Measurements from ENCODE around the gene USP33. TPM values are rescaled to one million over a fixed set of nuclear protein-coding genes. Genes with fewer than 3 reads are reported as not detected.

Gene USP33
- total RNA-seq, 2 experiments from 2014 or later: 47.8 to 67.0 TPM

DNA sequence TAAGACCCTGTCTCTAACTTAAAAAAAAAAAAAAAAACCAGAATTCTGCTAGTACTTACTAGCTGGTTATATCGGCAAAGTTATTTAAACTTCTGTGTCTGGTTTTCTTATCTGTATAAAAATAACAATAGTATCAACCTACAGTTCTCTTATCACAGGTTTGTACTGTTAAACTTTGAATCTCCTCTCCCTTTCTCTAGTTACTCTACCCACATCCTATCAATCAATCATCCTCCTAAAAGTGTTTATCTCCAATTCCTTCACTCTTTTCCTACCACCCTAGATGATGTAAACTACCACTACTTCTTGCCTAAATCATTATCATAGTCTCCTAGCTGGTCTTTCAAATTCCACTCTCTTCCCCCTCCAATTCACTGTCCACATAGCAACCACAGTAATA is 27.6 kb downstream of the USP33 start:
- Histone ChIP-seq H3K27ac (ENCODE audit: low read depth, low read length, poor library complexity, severe bottlenecking) (no peak overlapping the region), H4K20me1 (ENCODE audit: insufficient read depth, low read length) (no peaks in the 10 kb centered on the region), H3K4me1 (ENCODE audit: insufficient read depth, low read length, poor library complexity, severe bottlenecking) (no peaks in the 10 kb centered on the region), H3K9me2 (ENCODE audit: insufficient read depth, low read length) (no peaks in the 10 kb centered on the region), H3K36me3 (ENCODE audit: insufficient read depth, low read length) (peaks cover 66% of the 10 kb centered on the region), H2AFZ (ENCODE audit: low read length) (no peak overlapping the region), H3K9me3 (ENCODE audit: low read length) (no peaks in the 10 kb centered on the region), H3K4me2 (ENCODE audit: low read length) (no peak overlapping the region), H3K79me2 (ENCODE audit: insufficient read depth, low read depth, low read length) (no peaks in the 10 kb centered on the region), H3K4me3 (ENCODE audit: low read depth, low read length, poor library complexity, severe bottlenecking) (no peak overlapping the region)
- POLR2A ChIA-PET: interaction anchor here (0.6 to 2.6 kb wide), 4 partner anchors 8 to 143 kb away, joined by 3 to 9 read pairs (median 4); no protein-coding TSS in a partner anchor
- intact Hi-C loops (cut with micrococcal nuclease; ENCODE audit: unreplicated experiment): loop anchor here (10.0 kb wide), 1 partner anchor 63 kb away; no protein-coding TSS in a partner anchor
- BruUV-seq (replicated peaks): no TSS peak
- no peak for DNase-seq (ENCODE audit: low spot score)
- TF ChIP-seq, protein P1, sequence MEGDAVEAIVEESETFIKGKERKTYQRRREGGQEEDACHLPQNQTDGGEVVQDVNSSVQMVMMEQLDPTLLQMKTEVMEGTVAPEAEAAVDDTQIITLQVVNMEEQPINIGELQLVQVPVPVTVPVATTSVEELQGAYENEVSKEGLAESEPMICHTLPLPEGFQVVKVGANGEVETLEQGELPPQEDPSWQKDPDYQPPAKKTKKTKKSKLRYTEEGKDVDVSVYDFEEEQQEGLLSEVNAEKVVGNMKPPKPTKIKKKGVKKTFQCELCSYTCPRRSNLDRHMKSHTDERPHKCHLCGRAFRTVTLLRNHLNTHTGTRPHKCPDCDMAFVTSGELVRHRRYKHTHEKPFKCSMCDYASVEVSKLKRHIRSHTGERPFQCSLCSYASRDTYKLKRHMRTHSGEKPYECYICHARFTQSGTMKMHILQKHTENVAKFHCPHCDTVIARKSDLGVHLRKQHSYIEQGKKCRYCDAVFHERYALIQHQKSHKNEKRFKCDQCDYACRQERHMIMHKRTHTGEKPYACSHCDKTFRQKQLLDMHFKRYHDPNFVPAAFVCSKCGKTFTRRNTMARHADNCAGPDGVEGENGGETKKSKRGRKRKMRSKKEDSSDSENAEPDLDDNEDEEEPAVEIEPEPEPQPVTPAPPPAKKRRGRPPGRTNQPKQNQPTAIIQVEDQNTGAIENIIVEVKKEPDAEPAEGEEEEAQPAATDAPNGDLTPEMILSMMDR (conservative IDR thresholded peaks at IDR 0.05; ENCODE audit: low read length): no peak
- no peak for TF ChIP-seq EZH2phosphoT487 (IDR thresholded peaks at IDR 0.05; ENCODE audit: borderline replicate concordance, low read depth, low read length)
- CTCF ChIA-PET (ENCODE audit: unreplicated experiment): no interaction called here

DNA sequence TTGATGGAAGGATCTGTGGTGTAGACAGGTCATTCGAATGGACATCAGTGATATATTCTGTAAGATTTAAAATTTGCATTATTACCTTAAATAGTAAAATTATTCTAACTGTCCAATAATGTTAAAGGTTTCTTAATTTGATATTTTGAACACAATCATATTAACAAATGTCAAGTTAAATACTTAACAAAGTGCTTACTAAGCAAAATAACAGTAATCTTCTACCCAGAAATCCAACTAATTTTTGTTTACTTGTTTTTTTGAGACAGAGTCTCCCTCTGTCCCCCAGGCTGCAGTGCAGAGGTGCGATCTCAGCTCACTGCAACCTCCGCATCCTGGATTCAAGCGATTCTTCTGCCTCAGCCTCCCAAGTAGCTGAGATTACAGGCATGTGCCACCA is 33.9 kb downstream of the USP33 start:
- Histone ChIP-seq H3K4me2 (ENCODE audit: low read length) (no peak overlapping the region), H4K20me1 (ENCODE audit: insufficient read depth, low read length) (no peaks in the 10 kb centered on the region), H3K36me3 (ENCODE audit: insufficient read depth, low read length) (peaks cover 95% of the 10 kb centered on the region), H3K4me3 (ENCODE audit: low read depth, low read length, poor library complexity, severe bottlenecking) (no peak overlapping the region), H2AFZ (ENCODE audit: low read length) (no peak overlapping the region), H3K27ac (ENCODE audit: low read depth, low read length, poor library complexity, severe bottlenecking) (no peak overlapping the region), H3K9me2 (ENCODE audit: insufficient read depth, low read length) (no peaks in the 10 kb centered on the region), H3K4me1 (ENCODE audit: insufficient read depth, low read length, poor library complexity, severe bottlenecking) (no peaks in the 10 kb centered on the region), H3K9me3 (ENCODE audit: low read length) (no peaks in the 10 kb centered on the region), H3K79me2 (ENCODE audit: insufficient read depth, low read depth, low read length) (no peaks in the 10 kb centered on the region)
- intact Hi-C loops (cut with micrococcal nuclease; ENCODE audit: unreplicated experiment): no loop called here
- DNase-seq (ENCODE audit: low spot score): no peak
- BruUV-seq (replicated peaks): no TSS peak
- TF ChIP-seq EZH2phosphoT487 (IDR thresholded peaks at IDR 0.05; ENCODE audit: borderline replicate concordance, low read depth, low read length): no peak
- TF ChIP-seq, protein P1 (conservative IDR thresholded peaks at IDR 0.05; ENCODE audit: low read length): no peak
- ChIA-PET CTCF (ENCODE audit: unreplicated experiment) (interaction anchor here (0.5 kb wide), 1 partner anchor 646 kb away, joined by 3 read pairs; no protein-coding TSS in a partner anchor), POLR2A (no interaction called here)

DNA sequence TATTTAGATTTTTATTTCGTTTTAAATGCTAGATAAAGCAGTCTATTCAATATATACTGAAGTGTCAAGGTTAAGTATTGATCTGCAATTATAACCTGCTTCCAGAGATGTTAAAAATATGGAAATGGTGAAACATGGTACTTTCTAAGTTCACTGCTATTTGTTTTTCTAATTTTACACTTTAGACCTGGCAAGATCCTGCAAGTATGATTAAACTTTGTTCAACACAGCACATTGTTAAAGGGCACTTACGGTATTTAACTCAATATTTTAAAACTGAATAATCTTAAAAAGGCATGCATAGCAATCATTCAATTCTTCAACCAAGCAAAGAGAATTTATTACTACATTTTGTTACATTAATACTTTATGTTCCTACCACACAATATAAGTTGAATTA is 41.5 kb downstream of the USP33 start:
- Histone ChIP-seq H3K4me2 (ENCODE audit: low read length) (no peak overlapping the region), H3K9me3 (ENCODE audit: low read length) (no peaks in the 10 kb centered on the region), H3K4me3 (ENCODE audit: low read depth, low read length, poor library complexity, severe bottlenecking) (no peak overlapping the region), H4K20me1 (ENCODE audit: insufficient read depth, low read length) (no peaks in the 10 kb centered on the region), H3K27ac (ENCODE audit: low read depth, low read length, poor library complexity, severe bottlenecking) (no peak overlapping the region), H3K4me1 (ENCODE audit: insufficient read depth, low read length, poor library complexity, severe bottlenecking) (no peaks in the 10 kb centered on the region), H3K9me2 (ENCODE audit: insufficient read depth, low read length) (no peaks in the 10 kb centered on the region), H3K36me3 (ENCODE audit: insufficient read depth, low read length) (peaks cover 67% of the 10 kb centered on the region), H3K79me2 (ENCODE audit: insufficient read depth, low read depth, low read length) (no peaks in the 10 kb centered on the region), H2AFZ (ENCODE audit: low read length) (no peak overlapping the region)
- TF ChIP-seq, protein P1 (conservative IDR thresholded peaks at IDR 0.05; ENCODE audit: low read length): no peak
- TF ChIP-seq EZH2phosphoT487 (IDR thresholded peaks at IDR 0.05; ENCODE audit: borderline replicate concordance, low read depth, low read length): no peak
- ChIA-PET POLR2A (no interaction called here), CTCF (ENCODE audit: unreplicated experiment) (no interaction called here)
- DNase-seq (ENCODE audit: low spot score): no peak
- intact Hi-C loops (cut with micrococcal nuclease; ENCODE audit: unreplicated experiment): loop anchor here (10.0 kb wide), 1 partner anchor 187 kb away; no protein-coding TSS in a partner anchor
- no TSS peak for BruUV-seq (replicated peaks)

All from OCI-LY7 (cell line).